Activated T-cell treated with anti-CD3 and anti-CD28 coated beads for 24 hours (primary cell): ENCODE measurements around the gene PRKAG2.

Experiments
- DNase-seq: peaks from one replicate; pipeline ENCODE4 v3.0.0-alpha.2; 2020; ENCODE audit warnings: low read depth

PRKAG2 gene

DNA sequence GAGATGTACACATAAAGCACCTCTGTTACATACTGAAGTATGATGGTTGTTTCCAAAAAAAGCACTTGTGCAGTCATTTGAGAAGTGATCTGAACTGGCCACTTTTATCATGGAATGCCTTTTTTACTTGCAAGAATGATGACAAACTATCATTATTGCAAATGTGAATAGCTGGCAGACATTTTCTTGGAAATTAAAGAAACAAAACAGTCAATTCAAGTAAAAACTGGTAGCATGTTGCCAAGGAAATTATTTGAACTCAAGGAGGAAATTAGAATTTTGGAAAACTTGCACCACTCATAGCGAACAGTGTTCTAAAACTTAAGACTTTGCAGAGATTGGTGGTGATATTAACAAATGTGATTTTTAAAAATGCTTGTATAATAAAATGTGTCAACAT, 363.8 kb downstream of the PRKAG2 start:
- DNase-seq = no peak

DNA sequence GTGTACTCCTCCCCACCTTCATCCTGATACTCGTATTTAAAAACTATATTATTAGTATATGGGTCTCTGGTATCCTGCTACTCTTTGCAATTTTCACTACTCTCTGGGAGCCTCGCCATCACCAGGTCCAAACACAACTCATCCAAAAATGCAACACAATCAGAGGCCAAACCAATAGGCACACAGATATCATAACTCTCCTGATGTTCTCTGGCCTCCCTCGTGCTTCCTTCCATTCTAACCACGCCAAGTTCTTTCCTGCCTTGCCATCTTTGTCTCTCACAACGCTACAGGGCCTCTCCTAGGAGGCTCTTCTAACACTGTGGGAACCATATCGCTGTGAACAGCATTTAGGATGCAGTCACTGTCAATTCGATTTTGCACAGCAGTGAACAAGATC, 364.6 kb downstream of the PRKAG2 start:
- no peak for DNase-seq

GRCh38 chr7:151511946-151512345, 365.0 kb downstream of the PRKAG2 start:
- no peak for DNase-seq

GRCh38 chr7:151511270-151511669, 365.6 kb downstream of the PRKAG2 start:
- no peak for DNase-seq

GRCh38 chr7:151509670-151510333, 367.1 kb downstream of the PRKAG2 start:
- DNase-seq = no peak

GRCh38 chr7:151508991-151509390, 367.9 kb downstream of the PRKAG2 start:
- no peak for DNase-seq

- DNase-seq = no peak
Observed at GRCh38 chr7:151507806-151508205, 369.1 kb downstream of the PRKAG2 start.

DNA sequence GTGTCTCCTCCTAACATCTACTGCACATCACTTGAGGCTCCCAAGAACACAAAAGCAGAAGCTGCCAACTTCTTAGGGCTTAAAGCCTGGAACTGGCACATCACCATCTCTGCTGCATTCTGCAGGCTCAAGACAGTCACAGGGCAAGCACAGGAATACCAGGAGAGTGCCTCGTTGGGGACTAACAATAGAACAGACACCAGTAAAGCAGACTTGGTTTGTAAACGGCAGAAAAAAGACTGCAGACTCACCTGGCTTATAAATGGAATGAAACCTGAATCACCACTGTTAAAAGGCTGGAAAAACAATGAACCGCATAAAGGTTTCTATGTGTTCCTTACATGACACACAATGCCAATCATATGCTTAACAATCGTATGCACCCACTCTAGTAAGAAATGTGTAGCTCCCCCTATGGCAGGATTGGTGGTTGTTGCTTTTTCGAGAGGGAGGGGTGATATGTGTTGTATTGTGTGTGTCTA, 370.0 kb downstream of the PRKAG2 start:
- no peak for DNase-seq
